ENCODE data around the gene CD247.
A peak's percentile ranks its signal among the peaks of the same experiment; 100 is the strongest.

CD247 gene

DNA sequence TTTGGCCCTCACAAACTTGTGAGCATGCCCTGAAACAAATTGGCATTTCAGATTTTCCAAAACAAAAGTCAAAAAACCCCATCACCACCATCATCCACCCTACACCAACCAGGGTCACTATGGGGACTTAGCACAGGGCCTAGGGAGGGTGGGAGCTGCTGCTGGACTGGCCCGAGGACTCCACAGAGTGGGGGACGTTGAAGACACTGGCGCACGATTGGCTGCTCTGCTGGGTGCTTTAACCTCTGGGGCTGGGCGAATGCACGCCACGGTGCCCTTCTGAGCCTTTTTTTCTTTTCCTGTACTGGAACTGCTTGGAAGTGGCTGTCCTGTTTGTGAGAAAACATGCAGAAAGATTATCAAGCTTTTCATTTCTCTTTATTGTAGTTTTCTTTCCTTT, 92.8 kb downstream of the CD247 start:
- H3K27ac Mint-ChIP-seq, result no peak overlapping the region
- H3K4me3 Mint-ChIP-seq, result no peak overlapping the region
- no peaks in the 10 kb centered on the region for H3K27me3 Mint-ChIP-seq
- no peaks in the 10 kb centered on the region for H3K36me3 Mint-ChIP-seq (ENCODE audit: low read depth)
- H3K4me1 Mint-ChIP-seq (ENCODE audit: low read depth), result peaks cover 20% of the 10 kb centered on the region
- no peaks in the 10 kb centered on the region for H3K9me3 Mint-ChIP-seq

DNA sequence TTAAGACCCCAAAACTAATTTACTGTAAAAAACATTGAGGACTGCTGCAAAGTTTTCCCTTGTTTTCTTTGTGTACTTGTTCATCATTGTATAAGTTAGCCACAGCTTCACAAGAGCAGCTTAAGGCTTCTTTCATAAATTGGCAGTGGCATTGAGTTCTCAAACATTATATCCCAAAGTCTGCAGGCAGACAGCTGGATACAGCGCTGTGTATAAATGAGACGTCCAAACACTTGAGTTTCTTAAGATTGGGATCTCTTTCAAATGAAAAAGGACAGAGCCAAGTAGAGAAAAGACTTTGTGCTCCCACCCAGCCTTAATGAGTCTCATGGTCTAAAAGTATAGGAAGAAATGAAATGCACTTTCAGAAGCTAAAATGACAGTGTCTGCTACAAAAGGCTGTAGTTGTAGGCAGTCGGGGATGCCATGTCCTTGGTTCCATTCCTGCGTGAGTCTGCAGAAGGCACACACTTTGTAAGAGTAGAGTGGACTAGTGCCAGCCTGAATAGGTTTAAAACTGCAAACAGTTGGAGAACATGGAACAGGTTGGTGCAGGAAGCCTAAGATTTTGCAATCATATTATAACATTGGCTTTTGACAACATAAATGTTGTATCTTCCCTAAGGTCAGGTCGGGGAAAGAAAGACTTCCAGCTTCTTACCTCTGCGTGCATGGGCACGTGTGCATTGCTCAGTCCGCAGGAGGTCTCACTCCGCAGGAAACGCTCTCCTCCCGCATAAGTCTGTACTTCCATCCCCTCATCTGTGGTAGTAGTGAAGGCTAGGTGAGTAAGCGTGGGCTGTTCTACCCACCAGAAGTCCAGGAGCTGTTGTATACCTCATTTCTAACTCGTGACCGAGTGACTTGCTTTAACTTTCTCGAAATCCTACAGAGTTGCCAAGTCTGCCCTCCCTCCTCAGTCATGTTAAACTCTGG, 94.4 kb downstream of the CD247 start:
- H3K4me3 Mint-ChIP-seq, result no peak overlapping the region
- peaks cover 7% of the 10 kb centered on the region for H3K4me1 Mint-ChIP-seq (ENCODE audit: low read depth)
- H3K27ac Mint-ChIP-seq, result no peak overlapping the region
- H3K9me3 Mint-ChIP-seq, result no peaks in the 10 kb centered on the region
- no peaks in the 10 kb centered on the region for H3K27me3 Mint-ChIP-seq
- no peaks in the 10 kb centered on the region for H3K36me3 Mint-ChIP-seq (ENCODE audit: low read depth)

DNA sequence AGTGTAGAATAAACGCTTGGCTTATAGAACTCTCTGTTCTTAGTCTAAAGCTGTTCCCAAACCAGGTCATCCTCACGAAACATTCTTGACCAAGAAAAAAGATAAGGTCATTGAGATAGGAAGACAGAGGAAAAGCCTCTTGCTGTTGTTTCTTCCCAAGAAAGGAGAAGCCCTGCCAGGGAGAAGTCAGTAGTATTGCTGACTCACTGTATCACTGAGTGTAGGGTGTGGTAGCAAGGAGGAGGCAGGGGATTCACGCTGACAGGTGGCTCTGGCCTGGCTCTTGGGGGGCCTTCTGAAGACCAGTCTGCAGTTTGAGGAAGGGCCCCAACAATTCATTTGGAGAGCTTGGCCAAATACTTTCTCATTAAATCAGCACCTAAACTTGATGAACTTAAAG, 97.8 kb downstream of the CD247 start:
- peaks cover 4% of the 10 kb centered on the region for H3K36me3 Mint-ChIP-seq (ENCODE audit: low read depth)
- no peaks in the 10 kb centered on the region for H3K4me1 Mint-ChIP-seq (ENCODE audit: low read depth)
- no peaks in the 10 kb centered on the region for H3K9me3 Mint-ChIP-seq
- H3K4me3 Mint-ChIP-seq, result no peak overlapping the region
- no peaks in the 10 kb centered on the region for H3K27me3 Mint-ChIP-seq
- no peak overlapping the region for H3K27ac Mint-ChIP-seq

DNA sequence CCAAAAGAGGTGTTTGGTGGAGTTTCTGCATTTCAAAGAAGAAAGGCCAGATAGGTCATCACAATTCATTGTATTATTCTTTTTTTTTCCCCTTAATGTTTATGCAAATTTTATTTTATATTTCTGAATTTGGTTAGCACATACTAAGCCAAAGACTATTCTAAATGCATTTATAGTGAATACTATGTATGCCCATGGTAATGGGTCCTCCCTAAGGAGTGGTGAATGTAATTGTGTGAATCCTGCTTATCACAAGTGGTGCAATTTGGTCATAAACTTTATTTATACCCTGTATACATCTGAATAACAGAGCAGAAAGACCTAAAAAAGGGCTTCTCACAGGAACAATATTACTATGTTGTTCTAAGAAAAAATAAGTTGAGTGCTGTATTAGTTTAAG, 99.1 kb downstream of the CD247 start:
- H3K27ac Mint-ChIP-seq, result no peak overlapping the region
- no peaks in the 10 kb centered on the region for H3K9me3 Mint-ChIP-seq
- H3K27me3 Mint-ChIP-seq, result no peaks in the 10 kb centered on the region
- no peak overlapping the region for H3K4me3 Mint-ChIP-seq
- peaks cover 8% of the 10 kb centered on the region for H3K4me1 Mint-ChIP-seq (ENCODE audit: low read depth)
- peaks cover 7% of the 10 kb centered on the region for H3K36me3 Mint-ChIP-seq (ENCODE audit: low read depth)

DNA sequence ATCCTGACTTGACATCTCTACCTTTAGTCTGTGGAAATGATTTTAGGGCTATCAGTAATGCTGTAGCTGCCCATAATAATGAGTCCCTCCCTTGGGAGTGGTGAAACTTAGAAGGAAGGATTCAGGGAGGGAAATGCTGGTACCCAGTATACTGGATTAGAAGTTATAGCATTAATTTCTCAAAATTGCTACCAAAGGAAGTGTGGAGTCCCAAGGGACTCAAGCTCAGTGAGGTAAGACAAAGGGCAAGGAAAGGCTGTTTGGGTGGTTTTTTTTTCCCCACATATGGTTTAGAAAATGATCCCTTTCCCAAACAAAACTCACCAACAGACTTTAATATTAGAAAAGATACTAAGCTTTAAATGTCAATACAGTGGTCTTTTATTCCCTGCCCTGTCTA, 99.9 kb downstream of the CD247 start:
- peaks cover 8% of the 10 kb centered on the region for H3K4me1 Mint-ChIP-seq (ENCODE audit: low read depth)
- no peak overlapping the region for H3K4me3 Mint-ChIP-seq
- no peak overlapping the region for H3K27ac Mint-ChIP-seq
- H3K27me3 Mint-ChIP-seq, result no peaks in the 10 kb centered on the region
- H3K36me3 Mint-ChIP-seq (ENCODE audit: low read depth), result peaks cover 12% of the 10 kb centered on the region
- no peaks in the 10 kb centered on the region for H3K9me3 Mint-ChIP-seq

DNA sequence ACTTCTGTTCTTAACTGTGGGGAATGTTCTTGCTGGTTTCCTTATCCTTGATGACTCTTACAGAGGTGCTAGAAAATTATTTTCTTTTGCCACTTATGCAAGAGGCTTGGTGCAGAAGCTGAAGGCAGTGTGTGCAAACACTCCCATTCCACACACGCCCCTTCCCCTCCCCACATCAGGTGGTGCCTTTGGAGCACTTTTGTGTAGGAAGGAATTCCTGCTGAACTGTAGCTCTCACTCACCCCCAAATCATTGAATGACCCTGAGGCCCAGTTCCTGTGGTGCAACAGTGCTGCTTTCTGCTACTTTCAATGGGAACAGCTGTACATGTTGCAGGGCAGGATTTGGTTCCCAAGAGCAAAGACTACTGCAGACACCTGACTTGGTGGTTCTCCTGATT, 101.8 kb downstream of the CD247 start:
- Mint-ChIP-seq H3K4me1 (ENCODE audit: low read depth) (peaks cover 20% of the 10 kb centered on the region), H3K27ac (no peak overlapping the region), H3K36me3 (ENCODE audit: low read depth) (peaks cover 28% of the 10 kb centered on the region), H3K4me3 (no peak overlapping the region), H3K9me3 (no peaks in the 10 kb centered on the region), H3K27me3 (no peaks in the 10 kb centered on the region)

DNA sequence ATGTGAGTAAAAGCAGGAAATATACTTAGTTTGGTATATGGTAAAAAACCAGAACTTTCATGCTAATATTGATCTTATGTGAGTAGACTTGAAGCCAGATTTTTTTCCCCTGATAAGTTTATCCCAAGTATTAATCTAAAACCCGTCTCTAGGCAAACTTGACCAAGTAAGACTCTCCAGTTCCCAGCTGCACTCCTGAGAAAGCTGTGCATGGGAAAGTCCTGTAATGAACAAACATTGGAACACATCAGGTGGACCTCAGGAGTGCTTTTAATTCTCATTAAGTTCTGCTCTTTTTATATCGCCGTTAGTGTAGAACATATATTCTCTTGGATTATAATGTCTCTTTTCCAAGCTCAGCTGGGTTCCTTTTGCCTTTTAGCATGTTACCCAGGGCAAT, 105.0 kb downstream of the CD247 start:
- Mint-ChIP-seq H3K27ac (no peak overlapping the region), H3K36me3 (ENCODE audit: low read depth) (peaks cover 30% of the 10 kb centered on the region)

DNA sequence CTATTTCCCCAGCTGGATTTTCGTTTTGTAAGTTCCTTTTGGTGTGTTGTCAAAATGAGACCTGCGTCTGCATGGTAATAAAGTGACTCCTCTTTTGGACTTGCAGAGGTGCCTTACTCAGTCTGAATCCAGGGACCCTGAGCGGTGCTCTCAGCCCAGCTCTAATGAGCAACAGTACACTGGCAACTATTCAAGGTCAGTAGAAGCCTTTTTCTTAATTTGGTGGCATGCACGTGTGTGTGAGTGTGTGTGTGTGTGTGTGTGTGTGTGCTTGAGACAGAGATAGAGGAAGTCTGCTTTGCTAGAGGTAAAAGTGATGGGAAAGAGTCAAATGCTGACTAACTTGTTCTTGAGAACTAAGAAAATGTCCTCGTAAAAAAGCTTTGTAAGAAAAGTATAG, 105.4 kb downstream of the CD247 start:
- Mint-ChIP-seq H3K36me3 (ENCODE audit: low read depth) (peaks cover 30% of the 10 kb centered on the region), H3K4me3 (no peak overlapping the region), H3K27ac (no peak overlapping the region), H3K27me3 (no peaks in the 10 kb centered on the region), H3K9me3 (no peaks in the 10 kb centered on the region), H3K4me1 (ENCODE audit: low read depth) (peaks cover 23% of the 10 kb centered on the region)

More for the DNA sequence above, 105.0 kb downstream of the CD247 start:
- Mint-ChIP-seq H3K4me1 (ENCODE audit: low read depth) (peaks cover 23% of the 10 kb centered on the region), H3K9me3 (no peaks in the 10 kb centered on the region), H3K4me3 (no peak overlapping the region), H3K27me3 (no peaks in the 10 kb centered on the region)

DNA sequence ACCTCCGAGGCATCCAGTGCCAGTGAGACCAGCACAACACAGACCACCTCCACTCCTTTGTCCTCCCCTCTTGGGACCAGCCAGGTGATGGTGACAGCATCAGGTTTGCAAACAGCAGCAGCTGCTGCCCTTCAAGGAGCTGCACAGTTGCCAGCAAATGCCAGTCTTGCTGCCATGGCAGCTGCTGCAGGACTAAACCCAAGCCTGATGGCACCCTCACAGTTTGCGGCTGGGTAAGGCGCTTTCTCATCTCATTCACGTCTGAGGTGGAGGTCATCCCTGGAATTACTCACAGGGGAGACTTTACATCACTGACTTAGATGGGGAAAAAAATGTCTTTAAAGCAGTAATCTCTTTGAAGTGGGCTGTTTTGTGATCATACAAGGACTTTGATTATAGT, 106.3 kb downstream of the CD247 start:
- Mint-ChIP-seq H3K9me3 (no peaks in the 10 kb centered on the region), H3K4me3 (no peak overlapping the region), H3K27ac (peak overlapping the region; percentile 53), H3K4me1 (ENCODE audit: low read depth) (peaks cover 23% of the 10 kb centered on the region), H3K36me3 (ENCODE audit: low read depth) (peaks cover 30% of the 10 kb centered on the region), H3K27me3 (no peaks in the 10 kb centered on the region)

DNA sequence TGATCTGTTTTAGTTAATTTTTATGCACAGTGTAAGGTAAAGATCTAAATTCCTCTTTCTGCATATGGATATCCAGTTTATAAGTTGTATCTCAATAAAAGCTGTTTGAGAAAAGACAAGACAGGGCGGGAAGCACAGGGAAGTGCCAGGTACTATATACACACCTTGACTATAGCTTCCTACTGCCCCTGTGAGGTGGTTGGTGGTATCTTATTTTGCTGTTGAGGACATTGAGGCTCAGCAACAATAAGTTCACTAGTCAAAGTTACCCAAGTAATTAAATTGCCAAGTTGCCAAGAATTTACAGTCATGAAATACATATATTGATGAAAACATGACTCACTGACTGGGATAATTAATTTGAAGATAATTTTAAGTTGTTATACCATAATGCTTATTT, 109.1 kb downstream of the CD247 start:
- Mint-ChIP-seq H3K4me3 (no peak overlapping the region), H3K9me3 (no peaks in the 10 kb centered on the region), H3K27ac (no peak overlapping the region), H3K36me3 (ENCODE audit: low read depth) (peaks cover 29% of the 10 kb centered on the region), H3K27me3 (no peaks in the 10 kb centered on the region), H3K4me1 (ENCODE audit: low read depth) (peaks cover 15% of the 10 kb centered on the region)

DNA sequence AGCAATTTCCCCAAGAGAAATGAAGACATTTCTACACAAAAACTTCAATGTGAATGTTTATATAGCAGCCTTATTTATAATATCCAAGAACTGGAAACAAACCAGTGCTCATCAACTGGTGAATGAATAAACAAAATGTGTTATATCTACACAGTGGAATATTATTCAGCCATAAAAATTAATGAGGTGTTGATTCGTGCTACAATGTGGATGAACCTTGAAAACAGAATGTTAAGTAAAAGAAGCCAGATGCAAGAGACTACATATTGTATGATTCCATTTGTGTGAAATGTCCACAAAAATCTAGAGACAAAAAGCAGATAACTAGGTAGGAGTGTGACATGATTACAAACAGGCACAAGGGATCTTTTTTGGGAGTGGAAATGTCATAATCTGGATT, 110.0 kb downstream of the CD247 start:
- no peaks in the 10 kb centered on the region for H3K9me3 Mint-ChIP-seq
- H3K4me3 Mint-ChIP-seq, result no peak overlapping the region
- H3K27me3 Mint-ChIP-seq, result no peaks in the 10 kb centered on the region
- H3K36me3 Mint-ChIP-seq (ENCODE audit: low read depth), result peaks cover 29% of the 10 kb centered on the region
- H3K27ac Mint-ChIP-seq, result no peak overlapping the region
- H3K4me1 Mint-ChIP-seq (ENCODE audit: low read depth), result peaks cover 15% of the 10 kb centered on the region

DNA sequence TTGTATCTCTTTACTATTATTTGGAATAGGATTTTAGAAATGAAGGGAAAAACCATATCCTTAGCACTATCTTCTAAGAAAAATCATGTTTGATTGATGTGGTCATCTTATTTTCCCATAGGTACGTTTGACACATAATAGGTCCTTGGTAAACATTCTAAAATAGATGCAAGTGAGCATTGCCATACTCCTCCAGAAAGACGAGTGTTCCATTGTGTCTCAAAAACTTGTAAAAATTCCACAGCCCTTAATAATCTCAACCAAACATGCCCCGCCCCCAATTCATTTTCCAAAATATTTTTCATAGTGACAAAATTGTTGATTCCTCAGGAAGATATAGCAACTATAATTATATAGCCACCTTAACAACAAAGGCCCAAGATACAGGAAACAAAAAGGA, 113.4 kb downstream of the CD247 start:
- H3K4me3 Mint-ChIP-seq, result no peak overlapping the region
- no peaks in the 10 kb centered on the region for H3K4me1 Mint-ChIP-seq (ENCODE audit: low read depth)
- H3K27ac Mint-ChIP-seq, result no peak overlapping the region
- no peaks in the 10 kb centered on the region for H3K9me3 Mint-ChIP-seq
- H3K36me3 Mint-ChIP-seq (ENCODE audit: low read depth), result peaks cover 22% of the 10 kb centered on the region
- H3K27me3 Mint-ChIP-seq, result no peaks in the 10 kb centered on the region

DNA sequence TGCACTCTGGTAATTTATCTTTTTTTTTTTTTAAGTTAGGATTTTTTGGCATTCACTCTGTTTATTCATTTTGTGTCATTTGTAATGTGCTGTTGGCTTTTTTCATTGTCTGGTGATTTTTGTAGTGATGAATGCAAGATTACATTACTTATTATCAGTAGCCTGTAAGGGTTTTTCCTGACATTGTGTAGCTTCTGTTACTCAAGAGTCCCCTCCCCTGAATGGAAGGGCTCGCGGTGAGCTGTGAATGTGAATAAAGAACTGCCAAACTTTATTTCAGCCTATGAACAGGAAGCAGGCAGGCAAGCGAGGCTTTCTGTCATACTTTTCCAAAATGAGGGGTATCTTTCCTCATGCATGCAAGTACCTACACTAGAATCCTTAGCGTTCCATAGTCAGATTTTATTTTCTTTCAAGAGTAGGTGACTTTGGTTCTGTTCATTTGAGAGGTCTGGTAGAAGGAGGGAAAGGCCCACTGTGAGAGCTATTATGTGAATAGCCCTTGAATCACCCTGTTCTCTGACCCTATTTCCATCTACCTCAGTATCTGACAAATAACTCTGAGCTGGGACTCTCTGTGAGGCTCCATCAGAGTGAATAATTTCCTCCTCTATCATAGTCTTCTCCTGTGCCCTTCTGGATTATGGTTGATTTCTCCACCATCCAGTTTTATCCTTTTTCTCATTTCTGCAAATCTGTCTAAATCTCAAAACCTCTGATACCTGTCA, 114.0 kb downstream of the CD247 start:
- Mint-ChIP-seq H3K4me1 (ENCODE audit: low read depth) (no peaks in the 10 kb centered on the region), H3K27me3 (no peaks in the 10 kb centered on the region), H3K9me3 (no peaks in the 10 kb centered on the region), H3K4me3 (no peak overlapping the region), H3K27ac (no peak overlapping the region), H3K36me3 (ENCODE audit: low read depth) (peaks cover 22% of the 10 kb centered on the region)

DNA sequence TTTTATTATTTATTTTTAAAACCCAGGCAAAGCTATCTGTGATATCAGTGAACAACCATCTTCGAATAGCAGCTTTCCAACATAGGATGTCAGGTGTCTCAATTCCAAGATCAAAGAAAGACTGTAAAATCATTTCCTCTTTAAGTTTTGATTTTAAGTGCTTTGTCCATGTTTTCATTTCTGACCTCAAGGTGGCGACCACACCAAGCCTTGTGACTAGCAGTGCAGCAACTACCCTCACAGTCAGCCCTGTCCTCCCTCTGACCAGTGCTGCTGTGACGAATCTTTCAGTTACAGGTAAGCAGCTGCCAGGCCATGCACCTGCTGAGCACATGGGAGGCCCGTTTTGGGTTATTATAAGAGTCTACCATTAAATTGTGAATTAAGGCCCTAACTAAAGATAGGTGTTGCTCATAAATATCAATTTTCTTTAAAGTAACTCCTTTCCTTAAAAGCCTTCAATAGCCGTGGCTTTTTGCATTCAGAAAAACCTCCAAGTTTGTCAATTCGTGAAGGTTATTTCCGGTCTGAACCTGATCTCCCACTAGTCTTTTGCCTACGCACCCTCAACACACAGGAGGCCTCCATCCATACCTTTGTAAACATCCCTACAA, 117.0 kb downstream of the CD247 start:
- Mint-ChIP-seq H3K9me3 (no peaks in the 10 kb centered on the region), H3K36me3 (ENCODE audit: low read depth) (peaks cover 27% of the 10 kb centered on the region), H3K4me1 (ENCODE audit: low read depth) (no peaks in the 10 kb centered on the region), H3K27ac (no peak overlapping the region), H3K27me3 (no peaks in the 10 kb centered on the region), H3K4me3 (no peak overlapping the region)

DNA sequence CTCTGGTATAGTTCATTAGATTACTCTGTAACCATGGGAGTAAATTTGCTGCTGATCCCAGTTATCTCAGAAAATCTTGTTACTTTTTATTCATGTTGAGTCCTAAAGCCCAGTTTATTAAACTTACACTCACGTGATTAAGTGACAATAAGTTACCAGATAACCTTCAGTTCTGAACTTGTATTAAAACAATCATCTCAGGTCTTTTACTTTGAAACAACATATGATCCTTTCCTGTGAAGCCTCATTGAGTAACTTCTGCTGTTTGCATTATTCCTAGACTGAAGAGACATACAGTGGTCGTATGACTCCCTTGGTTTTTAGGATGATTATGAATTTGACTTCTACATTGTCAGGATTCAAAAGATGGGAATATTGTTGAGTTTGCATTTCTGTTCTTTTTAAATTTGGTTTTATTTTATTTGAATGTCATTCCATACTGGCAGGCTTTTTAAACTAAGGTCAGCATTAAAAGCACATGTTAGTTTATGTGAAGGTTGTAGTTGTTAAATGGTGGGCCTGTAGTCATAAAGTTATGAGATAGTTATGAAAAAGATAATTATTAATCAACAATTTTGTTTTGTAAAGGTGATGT, 117.9 kb downstream of the CD247 start:
- Mint-ChIP-seq H3K36me3 (ENCODE audit: low read depth) (peaks cover 27% of the 10 kb centered on the region), H3K27ac (no peak overlapping the region), H3K4me1 (ENCODE audit: low read depth) (no peaks in the 10 kb centered on the region), H3K27me3 (no peaks in the 10 kb centered on the region), H3K4me3 (no peak overlapping the region), H3K9me3 (no peaks in the 10 kb centered on the region)
